HG03175 (cell line): ENCODE results near the gene TBC1D9B.

Experiments used
- ATAC-seq: cut with Tn5 transposase; IDR thresholded peaks from one replicate; pipeline ENCODE4 v1.9.1; 2021; ENCODE audit warnings: mild to moderate bottlenecking, moderate library complexity; ENCODE audit not compliant: unreplicated experiment

The TBC1D9B gene

DNA sequence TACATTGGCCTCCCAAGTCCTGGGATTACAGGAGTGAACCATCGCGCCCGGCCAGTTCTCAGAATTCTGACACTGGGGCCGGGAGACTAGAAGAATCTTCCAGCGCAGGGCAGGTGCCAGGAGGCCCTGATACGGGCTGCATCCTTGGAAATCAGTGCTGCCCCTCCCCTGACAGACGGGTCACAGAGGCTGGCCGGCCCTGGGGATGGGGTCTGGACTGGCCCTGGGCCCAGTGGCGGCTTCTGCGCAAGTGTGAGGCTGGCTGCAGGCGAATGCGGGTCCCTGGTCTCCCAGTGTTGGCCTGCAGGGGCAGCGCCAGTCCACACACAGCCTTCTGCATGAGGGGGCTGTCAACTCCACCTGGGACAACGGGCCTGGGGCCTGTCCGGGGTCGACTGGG lies 831 bp upstream of the TBC1D9B start:
- no peak for ATAC-seq

- peak; percentile 24 for ATAC-seq
These were observed 722 bp downstream of the TBC1D9B start for GRCh38 chr5:179906795-179907555.

DNA sequence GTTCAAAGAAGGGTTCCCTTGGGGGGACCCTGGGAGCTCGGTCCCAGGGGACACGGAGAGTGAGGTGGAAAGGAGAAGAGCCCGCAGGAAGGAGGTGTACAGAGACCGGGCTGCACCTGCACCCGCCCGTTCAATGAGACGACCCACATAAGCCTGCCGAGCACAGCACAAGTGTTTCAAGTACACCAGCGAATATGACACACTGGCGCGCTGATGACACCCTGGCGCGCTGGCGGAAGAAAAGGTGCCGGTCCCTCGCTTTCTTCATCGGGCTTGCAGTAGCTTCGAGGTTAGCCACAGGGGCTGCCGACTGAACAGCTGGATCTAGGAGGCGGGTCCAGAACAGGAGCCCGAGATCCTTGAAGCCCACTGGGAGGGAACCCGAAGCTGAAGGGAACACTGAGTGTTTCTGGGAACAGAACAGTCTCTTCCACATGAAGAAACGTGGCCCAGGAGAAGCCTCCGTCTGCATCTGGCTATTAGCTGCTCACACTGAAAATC lies 1.4 kb downstream of the TBC1D9B start:
- ATAC-seq = no peak

GRCh38 chr5:179905161-179905560 lies 2.5 kb downstream of the TBC1D9B start:
- no peak for ATAC-seq

GRCh38 chr5:179904463-179905160 lies 3.1 kb downstream of the TBC1D9B start:
- no peak for ATAC-seq

- ATAC-seq = no peak
These were observed 4.9 kb downstream of the TBC1D9B start for GRCh38 chr5:179902763-179903158.

DNA sequence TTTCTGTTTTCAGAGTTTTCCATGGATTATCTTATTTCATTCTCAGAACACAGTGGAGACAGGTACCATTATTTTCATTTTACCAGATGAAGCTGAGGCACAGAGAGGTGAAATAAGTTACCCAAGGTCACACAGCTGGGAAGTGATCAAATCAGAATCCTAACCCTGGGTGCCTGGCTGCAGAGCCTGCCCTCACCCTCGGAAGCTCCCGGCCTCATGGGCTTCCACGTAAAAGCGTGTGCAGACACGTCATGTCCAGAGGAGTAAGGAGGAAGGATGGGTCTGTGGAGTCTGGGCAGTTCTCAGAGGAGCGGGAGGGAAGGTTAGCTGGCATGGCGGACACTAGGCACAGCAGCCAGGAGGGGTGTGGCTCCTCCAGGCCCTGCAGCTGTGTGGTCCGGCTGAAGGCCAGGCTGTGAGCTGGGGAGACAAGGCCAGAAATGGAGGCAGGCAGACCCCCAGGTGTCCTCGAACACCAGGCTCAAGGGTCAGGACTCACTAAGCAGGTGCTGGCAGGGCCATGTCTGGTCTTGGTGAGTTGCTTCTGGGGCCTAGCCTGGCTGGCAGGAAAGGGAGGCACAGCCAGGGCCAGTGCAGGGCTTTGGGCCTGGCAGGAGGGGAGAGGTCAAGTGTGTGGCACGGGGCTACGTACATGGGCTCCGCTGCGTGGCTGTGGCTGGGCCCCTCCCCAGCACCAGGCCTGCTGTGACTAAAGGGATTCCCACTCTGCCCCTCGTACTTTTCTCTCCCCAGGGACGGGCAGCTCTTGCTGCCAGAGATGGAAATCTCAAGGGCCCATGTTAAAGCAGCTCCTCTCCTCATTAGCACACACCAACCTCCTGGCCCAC lies 5.6 kb downstream of the TBC1D9B start:
- ATAC-seq = no peak

GRCh38 chr5:179901462-179901861 lies 6.2 kb downstream of the TBC1D9B start:
- ATAC-seq = no peak

DNA sequence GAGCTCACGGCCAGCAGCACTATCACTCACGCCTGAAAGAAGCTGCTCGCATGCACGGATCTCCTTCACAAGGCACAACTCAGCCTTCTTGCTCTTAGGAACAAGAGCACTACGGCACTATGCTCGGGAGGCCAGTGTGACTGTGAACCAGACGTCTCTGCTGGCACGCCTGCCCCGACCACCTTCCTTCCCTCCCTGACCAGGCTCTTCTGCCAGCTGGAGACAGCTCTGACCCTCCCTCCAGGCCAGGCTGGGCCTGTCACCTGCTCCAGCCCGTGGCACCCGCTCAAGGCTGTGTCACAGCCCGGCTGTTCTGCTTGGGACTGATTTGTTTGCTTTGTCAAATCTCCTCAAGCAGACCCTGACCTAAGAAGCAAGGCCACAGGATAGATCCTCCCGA lies 7.0 kb downstream of the TBC1D9B start:
- no peak for ATAC-seq

DNA sequence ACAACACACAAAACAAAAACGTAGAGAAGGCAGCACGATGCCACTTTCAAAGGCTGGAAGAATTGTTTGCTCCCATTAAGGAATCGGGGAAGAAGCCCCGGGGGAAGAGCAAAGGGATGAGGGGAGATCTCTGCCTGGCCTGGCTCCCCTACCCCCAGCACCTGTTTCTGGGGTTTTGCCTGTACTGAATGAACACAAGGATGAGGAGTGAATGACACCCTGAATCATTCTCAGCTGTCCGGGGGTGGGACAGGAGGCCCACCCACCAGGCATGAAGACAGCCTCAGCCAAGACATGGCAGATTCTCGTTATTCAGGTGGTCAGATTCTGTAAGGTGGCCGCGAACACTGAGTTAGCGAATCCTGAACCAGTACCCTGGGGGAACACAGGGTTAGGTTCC lies 7.5 kb downstream of the TBC1D9B start:
- no peak for ATAC-seq

DNA sequence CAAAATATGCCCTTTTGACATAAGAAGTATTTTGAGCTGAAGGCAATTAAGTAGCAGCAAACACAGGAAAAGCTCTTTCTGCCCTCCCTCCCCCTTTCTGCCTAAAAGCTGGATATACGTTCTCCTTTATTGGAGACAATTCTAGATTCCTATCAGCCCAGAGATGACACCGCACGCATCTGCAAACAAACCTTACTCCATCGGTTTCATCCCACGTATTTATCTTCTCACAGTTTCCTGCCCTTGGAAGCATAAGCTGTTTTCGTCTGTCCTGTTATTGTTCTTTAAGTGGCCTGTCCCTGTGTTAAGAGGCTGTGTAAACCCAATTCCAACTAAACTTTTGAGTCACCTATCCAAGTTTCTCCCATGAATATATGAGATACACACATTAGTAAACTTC lies 11.8 kb downstream of the TBC1D9B start:
- no peak for ATAC-seq

- no peak for ATAC-seq
These were observed 13.5 kb downstream of the TBC1D9B start for GRCh38 chr5:179893958-179894895.

GRCh38 chr5:179893076-179893957 lies 14.4 kb downstream of the TBC1D9B start:
- no peak for ATAC-seq

DNA sequence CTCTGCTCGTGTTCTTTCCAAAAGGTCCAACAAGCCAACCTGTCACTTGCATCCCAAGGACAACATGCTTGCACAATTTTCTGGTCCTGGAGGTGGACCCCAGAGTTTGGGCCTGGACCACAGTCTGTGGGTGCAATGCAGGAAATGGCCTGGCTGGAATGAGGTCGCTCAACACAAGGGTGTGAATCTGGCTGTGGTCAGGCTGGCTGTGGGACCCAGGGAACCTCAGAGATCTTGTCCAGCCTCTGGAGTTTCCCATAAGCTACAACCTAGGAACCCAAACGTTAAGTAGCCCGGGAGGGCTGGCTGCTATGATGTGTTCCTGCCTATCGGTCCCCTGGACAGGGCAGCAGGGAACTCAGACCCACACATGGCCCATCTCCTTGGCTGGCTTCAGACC lies 15.4 kb downstream of the TBC1D9B start:
- ATAC-seq = no peak

- no peak for ATAC-seq
These were observed 16.7 kb downstream of the TBC1D9B start for GRCh38 chr5:179890751-179891682.

DNA sequence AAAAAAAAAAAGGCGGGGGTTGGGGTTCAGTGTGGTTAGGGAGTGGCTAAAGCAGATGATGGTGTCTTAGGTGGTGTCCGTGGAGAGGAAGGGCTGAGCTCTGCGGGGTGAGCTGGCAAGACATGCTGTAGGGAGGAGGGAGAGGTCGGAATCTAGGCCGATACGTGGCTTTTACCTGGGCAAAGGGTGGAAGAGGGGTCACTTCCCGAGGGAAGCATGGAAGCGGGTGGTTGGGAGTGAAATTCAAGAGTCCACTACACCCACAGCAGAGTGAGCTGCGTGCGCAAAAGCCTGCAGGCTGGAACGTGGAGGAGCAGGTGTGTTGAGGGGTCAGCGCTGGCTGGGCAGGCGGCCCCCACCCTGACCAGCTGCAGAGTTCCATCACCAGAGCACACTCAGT lies 17.8 kb downstream of the TBC1D9B start:
- no peak for ATAC-seq

GRCh38 chr5:179887802-179888201 lies 19.9 kb downstream of the TBC1D9B start:
- no peak for ATAC-seq

GRCh38 chr5:179887095-179887494 lies 20.6 kb downstream of the TBC1D9B start:
- no peak for ATAC-seq
